GM13976 (cell line): ENCODE data around the gene GGTLC1.
"Not testable (repeated sequence)": the region's sequence is repeated elsewhere in the genome, so short reads cannot be mapped to it uniquely, and the experiment has no call there.

ENCODE experiments used
- DNase-seq: peaks from one replicate; pipeline ENCODE4 v3.0.0; 2012; ENCODE audit warnings: low spot score
- in situ Hi-C: fragments of 300-500 bp; cut with MboI; formaldehyde crosslinking; loops from one replicate; pipeline ENCODE4 v1.12.0; 2022; ENCODE audit warnings: low sequenced_read_pairs, mixed read lengths, inconsistent platforms; ENCODE audit not compliant: unreplicated experiment
- TF ChIP-seq, protein P1 (sequence below): IDR thresholded peaks from 2 replicates; pipeline ENCODE4 v1.5.1; 2012; ENCODE audit warnings: borderline replicate concordance, mild to moderate bottlenecking; ENCODE audit not compliant: insufficient read depth; ENCODE audit errors: extremely low read depth, missing control alignments, control extremely low read depth

The GGTLC1 gene

DNA sequence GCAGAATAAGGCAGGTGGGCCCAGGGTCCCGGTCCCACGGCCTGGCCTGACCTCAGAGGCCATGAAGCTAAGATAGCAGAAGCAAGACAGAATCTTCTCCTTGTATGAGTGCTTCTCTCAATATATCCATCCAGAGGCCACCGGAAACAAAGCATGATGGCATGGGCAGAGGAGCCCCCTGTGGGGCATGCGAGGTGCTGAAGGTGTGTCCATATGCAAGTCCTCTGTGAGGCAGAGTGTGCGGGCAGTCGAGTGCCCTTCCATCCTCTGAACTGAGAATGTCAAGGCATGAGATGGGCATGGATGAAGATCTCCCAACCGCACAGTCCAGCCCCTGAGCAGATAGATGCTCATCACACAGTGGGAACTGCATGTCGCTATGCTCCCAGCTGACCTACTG is 9.8 kb upstream of the GGTLC1 start:
- in situ Hi-C loops: no loop called here
- no peak for DNase-seq
- TF ChIP-seq, protein P1, sequence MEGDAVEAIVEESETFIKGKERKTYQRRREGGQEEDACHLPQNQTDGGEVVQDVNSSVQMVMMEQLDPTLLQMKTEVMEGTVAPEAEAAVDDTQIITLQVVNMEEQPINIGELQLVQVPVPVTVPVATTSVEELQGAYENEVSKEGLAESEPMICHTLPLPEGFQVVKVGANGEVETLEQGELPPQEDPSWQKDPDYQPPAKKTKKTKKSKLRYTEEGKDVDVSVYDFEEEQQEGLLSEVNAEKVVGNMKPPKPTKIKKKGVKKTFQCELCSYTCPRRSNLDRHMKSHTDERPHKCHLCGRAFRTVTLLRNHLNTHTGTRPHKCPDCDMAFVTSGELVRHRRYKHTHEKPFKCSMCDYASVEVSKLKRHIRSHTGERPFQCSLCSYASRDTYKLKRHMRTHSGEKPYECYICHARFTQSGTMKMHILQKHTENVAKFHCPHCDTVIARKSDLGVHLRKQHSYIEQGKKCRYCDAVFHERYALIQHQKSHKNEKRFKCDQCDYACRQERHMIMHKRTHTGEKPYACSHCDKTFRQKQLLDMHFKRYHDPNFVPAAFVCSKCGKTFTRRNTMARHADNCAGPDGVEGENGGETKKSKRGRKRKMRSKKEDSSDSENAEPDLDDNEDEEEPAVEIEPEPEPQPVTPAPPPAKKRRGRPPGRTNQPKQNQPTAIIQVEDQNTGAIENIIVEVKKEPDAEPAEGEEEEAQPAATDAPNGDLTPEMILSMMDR: no peak

DNA sequence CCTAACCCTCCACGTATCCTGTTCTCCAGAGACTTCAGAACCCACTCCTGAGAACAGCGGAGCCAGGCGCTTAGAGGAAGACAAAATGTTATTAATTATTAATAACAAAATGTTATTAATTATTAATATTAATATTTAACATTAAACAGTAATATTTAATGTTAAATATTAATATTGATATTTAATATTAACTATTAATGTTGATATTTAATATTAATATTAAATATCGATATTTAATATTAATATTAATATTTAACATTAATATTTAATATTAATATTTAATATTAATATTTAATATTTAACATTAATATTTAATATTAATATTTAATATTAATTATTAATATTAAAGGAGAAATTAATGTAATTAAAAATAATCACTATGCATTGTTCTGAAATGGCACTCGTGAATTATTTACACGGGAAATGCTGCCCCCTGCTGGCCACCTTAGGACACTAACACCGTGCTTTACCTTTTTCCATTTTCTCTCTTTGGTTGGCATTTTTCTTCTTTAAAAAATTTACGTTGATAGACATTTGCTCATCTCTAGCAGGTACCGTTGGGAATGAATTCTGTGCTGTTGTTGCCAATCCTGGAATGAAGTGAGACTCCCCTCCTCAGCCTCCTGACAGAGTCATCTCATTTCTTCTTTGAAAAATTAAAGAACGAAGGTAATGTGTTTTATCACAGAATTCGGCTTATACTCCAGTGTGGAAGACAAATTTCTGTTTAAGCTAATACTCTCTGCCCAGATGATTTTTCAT is 7.5 kb upstream of the GGTLC1 start:
- TF ChIP-seq, protein P1: peak; percentile 60
- peak; percentile 53 for DNase-seq
- in situ Hi-C loops: no loop called here

DNA sequence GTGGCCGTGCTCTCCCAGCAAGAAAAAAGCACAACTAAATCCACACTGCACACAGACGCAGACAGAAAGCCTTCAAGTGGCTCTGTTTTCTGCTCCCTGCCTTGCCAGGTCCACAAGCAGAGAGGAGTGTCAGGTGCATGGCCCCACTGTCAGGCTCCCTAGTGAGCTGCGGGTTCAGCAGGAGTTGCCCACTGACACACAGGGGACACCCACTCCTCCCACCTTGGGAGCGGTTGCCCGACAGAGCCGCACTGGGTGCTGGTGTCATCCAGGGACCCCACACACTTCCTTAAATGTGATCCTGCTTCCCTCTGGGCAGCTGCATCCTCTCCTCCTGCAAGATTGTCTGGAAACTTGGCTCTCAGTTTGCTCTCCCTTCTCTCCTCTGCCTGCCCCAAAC is 6.7 kb upstream of the GGTLC1 start:
- in situ Hi-C loops, DNase-seq: not testable (repeated sequence)

DNA sequence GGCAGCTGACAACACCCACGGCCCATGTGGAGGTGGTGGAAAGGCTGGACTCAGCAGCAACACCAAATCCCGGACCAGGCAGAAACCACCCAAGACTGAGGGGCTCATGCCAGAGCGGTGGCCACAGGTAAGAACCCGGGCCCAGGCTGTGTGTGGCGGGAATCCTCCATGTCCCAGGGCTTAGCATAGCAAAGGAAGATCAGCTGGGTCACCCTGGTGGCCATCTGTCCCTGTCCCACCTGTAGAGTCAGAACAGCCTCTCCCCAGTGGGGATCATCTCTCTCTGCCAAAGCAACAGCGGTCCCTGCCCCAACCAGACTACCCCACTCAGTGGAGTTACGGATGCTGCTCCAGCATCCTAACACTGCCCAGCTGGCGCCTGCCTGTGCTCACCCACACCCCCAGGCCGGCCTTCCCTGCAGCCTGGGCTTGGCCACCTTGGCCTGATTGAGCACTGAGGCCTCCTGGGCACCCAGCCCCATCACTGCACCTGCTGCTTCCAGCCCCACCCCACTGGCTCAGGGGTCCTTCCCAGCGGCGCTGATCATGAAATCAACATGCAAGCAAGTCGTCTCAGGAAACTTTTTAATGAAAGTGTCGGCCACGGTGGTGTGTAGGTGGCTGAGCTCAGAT is 5.5 kb upstream of the GGTLC1 start:
- DNase-seq, in situ Hi-C loops: not testable (repeated sequence)

DNA sequence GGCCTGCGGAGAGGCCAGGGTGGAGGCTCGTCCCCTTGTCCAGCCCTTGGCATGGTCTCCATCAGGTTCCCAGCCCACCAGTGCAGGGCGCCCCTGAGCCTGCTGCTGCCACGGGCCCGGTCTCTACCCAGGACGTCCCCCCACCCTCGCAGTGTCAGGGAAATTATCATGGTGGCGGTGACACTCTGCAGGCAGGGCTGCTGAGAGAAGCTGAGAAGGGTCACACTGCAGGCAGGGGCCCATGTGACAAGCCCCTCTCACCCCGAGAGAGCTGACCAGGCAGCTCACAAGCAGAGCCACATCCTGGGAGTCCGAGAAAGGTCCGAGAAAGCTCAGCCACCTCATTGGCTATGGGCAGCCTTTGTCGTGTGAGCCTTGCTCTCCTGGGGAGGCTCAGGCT is 4.9 kb upstream of the GGTLC1 start:
- in situ Hi-C loops, DNase-seq: not testable (repeated sequence)

DNA sequence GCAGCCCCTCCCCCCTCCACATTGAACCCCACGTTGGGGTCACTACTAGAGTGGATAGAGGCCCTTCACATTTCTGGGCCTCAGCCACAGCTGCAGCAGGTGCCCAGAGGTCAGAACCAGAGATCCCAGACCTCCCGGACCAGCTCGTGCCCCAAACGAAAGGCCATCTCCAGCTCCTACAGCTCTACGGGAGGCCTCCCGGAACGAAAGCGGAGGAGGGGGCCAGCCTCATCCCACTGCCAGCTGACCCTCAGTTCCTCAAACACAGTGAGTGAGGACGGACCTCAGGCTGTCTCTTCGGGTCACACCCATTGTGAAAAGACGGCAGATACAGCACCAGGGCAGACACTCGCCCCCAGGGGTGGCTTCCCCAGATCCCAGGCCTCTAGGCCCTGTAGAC is 1.7 kb upstream of the GGTLC1 start:
- DNase-seq, in situ Hi-C loops: not testable (repeated sequence)

DNA sequence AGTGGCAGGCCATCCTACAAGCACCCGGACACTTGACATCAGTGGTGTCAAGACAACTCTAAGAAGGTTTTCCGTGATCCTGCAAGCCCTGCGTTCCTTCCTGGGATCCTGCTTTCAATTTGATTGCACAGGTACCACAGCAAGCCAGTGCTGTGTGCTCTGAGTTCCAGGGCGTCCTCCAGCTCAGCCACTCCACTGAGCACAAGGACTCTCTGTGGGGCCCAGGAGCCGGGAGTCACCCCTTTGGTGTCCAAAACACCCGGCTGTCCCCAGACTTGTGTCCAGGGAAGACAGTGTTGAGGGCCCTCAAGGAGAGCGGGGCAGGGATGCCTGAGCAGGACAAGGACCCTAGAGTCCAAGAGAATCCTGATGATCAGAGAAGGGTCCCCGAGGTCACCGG is 387 bp upstream of the GGTLC1 start:
- not testable (repeated sequence) for DNase-seq

DNA sequence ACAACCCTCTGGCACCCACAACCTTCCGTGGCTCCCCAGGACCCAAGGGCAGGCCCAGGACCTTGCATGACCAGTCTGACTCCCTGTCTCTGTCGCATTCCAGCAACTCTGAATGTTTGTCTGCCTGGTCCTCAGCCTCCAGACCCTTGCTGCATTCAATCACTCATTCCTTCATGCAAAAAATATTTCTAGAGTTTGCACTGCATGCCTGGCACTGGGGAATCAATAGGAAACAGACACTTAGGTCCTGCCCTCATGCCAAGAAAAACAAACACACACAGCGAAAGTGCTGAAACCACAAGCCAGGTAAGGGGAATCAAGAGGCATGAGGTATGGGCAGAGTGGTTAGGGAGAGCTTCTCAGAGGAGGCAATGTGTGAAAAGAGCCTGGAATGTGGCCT is 1.9 kb downstream of the GGTLC1 start:
- in situ Hi-C loops, DNase-seq: not testable (repeated sequence)

More for the DNA sequence above, 387 bp upstream of the GGTLC1 start:
- in situ Hi-C loops: not testable (repeated sequence)

DNA sequence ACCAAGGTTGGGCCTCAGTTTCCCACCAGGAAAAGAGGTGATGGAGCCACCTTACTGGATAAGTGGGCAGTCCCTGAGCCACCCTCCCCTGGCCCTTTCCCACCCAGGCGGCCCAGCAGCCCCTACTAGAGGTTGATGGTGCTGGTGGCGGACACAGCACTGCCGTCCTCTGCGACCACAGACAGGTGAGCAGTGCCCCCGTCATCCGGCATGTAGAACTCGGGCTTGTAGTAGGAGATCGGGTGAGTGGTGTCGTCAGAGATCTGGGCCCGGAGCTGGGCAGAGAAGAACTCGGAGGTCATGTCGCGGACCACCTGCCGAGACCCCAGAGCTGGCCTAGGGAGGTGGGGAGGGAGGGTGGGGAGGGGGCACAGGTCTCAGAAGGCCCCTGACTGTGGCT is 2.3 kb downstream of the GGTLC1 start:
- in situ Hi-C loops, DNase-seq: not testable (repeated sequence)

DNA sequence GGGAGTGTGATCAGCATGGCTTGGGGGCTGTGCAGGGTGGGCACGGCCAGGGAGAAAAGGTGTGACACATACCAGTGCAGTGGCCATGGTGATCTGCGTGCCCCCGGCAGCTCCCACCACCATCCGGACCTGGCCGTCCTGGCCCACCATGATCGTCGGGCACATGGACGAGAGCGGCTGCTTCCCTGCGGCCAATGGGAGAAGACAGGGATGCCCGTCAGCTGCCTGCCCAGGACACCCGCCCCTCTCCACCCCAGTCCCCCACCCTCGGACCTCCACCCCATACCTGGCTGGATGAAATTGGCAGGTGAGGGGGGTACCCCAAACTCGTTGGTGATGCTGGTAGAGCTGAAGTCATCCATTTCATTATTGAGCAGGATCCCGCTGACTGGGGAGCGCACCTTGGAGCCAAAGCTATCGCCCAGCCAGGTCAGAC is 2.8 kb downstream of the GGTLC1 start:
- DNase-seq, in situ Hi-C loops: not testable (repeated sequence)

DNA sequence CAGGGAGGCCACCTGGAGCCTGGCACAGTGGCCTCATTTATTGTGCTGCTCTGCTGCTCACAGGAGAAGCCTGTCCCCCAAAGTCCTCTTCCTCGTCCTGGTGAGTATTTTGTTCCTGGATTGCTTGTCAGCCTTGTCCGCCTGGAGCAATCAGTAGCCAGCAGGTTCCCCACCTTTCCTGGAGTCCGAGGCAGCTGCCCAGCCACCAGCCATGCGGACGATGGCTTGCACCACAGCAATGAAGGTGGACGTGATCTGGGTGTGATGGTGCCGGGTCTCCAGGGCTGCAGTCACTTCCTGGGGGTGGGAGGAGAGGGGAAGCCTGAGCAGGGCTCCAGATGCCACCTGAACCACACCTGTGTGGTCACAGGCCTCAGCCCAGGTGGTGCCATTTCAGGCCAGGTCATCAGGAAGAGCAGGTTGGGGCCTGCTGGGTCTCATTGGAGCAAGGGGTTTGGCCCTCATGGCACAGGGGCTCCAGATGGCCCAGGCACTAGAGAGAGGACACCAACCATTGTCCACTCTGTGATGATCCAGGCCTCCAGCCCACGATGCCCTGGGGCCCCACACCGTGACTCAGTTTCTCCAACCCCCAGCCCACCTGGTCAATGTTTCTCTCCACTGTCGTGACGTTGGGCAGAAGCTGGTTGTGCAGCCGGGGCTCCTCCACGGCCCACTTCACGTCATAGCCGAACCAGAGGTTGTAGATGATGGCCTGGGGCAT is 3.4 kb downstream of the GGTLC1 start:
- DNase-seq, in situ Hi-C loops: not testable (repeated sequence)
